Measurements from ENCODE around the gene XYLT1.

XYLT1 gene

DNA sequence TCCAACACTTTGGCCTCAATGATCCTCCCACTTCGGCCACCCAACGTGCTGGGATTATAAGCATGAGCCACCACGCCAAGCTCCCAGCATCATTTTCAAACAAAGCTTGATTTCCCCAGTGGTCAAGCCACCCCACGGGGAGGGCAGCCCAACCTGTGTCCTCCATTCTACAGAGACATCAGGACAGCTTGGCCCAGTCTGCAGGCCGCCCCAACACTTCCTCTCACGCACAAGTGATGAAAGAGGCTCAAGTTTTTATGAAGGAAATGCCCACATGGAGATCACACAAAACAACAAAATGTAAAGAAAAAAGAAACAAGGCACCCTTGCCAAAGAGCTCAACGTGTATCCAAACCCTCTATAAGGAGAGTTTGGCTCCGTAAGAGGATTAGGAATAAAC is 112.4 kb downstream of the XYLT1 start:
- TF ChIP-seq, protein P1, sequence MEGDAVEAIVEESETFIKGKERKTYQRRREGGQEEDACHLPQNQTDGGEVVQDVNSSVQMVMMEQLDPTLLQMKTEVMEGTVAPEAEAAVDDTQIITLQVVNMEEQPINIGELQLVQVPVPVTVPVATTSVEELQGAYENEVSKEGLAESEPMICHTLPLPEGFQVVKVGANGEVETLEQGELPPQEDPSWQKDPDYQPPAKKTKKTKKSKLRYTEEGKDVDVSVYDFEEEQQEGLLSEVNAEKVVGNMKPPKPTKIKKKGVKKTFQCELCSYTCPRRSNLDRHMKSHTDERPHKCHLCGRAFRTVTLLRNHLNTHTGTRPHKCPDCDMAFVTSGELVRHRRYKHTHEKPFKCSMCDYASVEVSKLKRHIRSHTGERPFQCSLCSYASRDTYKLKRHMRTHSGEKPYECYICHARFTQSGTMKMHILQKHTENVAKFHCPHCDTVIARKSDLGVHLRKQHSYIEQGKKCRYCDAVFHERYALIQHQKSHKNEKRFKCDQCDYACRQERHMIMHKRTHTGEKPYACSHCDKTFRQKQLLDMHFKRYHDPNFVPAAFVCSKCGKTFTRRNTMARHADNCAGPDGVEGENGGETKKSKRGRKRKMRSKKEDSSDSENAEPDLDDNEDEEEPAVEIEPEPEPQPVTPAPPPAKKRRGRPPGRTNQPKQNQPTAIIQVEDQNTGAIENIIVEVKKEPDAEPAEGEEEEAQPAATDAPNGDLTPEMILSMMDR (IDR thresholded peaks at IDR 0.05; ENCODE audit: borderline replicate concordance, insufficient read depth, low read depth, low read length): no peak
- no peak overlapping the region for H3K4me3 ChIP-seq (ENCODE audit: low read depth, low read length)

DNA sequence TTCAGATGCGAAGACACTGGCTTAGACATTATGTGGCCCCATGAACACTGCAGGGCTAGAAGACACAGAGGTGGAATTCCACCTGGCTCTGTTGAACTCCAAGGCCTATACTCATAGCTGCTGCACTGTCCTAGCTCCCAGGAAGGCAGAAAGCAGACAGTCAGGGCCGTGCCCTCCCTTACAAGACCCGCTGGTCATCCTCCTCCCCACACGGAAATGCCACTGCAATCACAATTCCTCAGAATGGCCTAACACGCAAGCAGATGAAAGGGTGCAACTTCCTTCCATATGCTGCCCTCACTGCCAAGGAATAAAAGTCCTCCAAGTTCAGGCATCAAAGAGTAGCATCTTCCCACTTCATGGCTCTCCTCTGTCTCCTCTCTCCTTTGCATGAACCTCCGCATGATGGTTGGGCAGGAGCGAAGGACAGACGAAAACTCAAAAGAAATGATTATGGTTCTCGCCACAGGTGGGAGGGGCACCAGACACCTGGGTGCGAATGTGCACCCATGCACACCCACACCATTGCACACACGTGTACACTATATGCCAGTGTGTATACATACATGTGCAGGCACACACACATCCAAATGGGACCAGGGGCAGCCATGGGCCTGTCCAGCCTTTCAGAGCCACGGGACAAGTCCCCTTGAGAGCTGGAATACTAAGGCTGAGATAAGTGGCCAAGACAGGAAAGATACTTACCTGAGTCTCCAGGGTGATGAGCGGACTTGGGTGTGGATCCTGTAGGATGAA is 113.3 kb downstream of the XYLT1 start:
- TF ChIP-seq, protein P1 (IDR thresholded peaks at IDR 0.05; ENCODE audit: borderline replicate concordance, insufficient read depth, low read depth, low read length): no peak
- H3K4me3 ChIP-seq (ENCODE audit: low read depth, low read length): no peak overlapping the region

DNA sequence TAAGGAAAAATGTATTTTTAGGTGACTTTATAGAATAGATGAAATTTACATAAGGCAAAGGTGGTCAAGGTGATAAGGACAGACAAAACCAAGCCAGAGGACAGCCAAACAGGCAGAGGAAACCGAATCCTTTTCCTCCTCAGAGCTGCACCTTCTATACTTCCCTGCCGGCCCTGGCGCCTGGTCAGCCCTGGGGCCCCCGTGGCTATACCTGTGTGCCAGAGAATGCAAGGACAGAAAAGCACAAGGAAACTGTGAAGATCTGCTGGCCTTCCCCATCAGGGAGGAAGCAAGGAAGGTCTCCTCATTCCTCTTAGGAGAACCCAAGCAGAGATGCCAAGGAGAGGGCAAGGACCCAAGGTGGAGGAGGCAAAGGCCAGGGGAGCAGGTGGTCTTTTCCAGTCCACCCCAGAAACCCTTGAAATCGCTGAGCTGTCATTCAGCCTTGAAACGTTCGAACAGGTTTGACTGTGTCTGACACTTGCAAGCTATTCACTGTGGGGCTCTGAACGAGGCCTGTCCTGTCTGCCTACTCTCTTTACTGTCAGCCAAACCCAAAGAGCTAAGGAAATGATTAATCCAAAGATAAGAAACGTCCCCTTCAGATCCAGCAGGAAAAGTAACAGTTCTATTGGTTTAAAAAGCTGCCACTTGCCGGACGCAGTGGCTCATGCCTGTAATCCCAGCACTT is 114.4 kb downstream of the XYLT1 start:
- TF ChIP-seq, protein P1 (IDR thresholded peaks at IDR 0.05; ENCODE audit: borderline replicate concordance, insufficient read depth, low read depth, low read length): no peak
- no peak overlapping the region for H3K4me3 ChIP-seq (ENCODE audit: low read depth, low read length)

DNA sequence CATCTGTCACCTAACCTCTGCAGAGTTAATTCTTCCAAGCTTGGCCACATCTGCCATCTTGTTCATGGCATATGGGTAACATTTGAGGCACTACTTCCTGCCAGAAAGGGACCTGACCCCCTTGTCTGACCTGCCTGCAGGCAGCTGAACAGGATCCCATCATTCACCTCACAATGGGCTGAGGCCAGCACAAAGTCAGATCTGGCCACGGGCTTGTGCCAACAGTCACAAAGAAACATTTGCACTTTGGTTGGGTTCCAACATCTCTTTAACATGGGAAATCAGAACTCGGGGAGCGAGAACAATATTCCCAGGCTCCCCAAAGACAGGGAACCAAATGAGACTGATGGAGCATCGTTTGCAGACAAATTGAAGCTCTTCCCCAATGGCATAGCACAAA is 116.1 kb downstream of the XYLT1 start:
- no peak overlapping the region for H3K4me3 ChIP-seq (ENCODE audit: low read depth, low read length)
- TF ChIP-seq, protein P1 (IDR thresholded peaks at IDR 0.05; ENCODE audit: borderline replicate concordance, insufficient read depth, low read depth, low read length): no peak

DNA sequence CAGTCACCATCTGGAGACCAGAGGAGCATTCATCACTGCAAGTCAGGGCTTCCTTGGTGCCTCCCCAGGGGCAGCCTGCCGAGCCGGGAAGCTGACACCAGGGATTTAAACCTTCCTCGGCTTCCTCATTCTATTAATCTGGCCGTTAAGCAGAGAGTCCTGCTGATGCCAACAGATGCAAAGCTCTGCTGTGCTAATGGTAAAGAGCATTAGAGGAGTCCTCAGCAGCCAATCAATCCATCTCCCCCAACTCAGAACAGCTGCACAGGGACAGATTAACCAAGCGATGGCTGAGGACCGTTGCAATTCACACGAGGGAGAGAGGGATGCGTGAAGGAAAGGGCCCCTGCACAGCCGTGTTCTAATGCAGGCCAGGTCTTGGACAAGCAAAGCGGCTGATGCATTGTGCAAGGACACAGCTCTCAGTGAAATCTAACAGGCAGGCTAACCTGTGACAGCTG is 116.6 kb downstream of the XYLT1 start:
- TF ChIP-seq, protein P1 (IDR thresholded peaks at IDR 0.05; ENCODE audit: borderline replicate concordance, insufficient read depth, low read depth, low read length): no peak
- H3K4me3 ChIP-seq (ENCODE audit: low read depth, low read length): no peak overlapping the region

DNA sequence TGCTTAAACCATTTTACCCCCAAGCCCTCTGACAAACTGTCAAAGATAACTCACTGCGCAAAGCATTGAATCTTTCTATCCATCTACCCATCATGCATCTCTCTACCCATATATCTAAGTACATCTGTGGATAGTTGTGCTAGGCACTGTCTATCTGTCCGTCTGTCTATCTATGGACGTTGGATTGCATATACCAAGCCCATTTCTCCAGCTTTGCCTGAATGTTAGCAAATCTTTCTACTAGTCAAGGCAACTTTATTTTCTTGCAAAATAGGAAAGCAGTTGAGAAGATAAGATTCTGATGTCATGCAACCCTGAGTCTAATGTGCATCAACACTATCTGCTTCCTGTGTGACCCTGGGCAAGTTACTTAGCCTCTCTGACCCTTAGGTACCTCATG is 117.2 kb downstream of the XYLT1 start:
- H3K4me3 ChIP-seq (ENCODE audit: low read depth, low read length): no peak overlapping the region
- TF ChIP-seq, protein P1 (IDR thresholded peaks at IDR 0.05; ENCODE audit: borderline replicate concordance, insufficient read depth, low read depth, low read length): no peak

Measured in GM12875 (cell line).